ENCODE measurements around the gene PHIP.

The PHIP gene

GRCh38 chr6:79066330-79066729 lies 11.7 kb downstream of the PHIP start:
- TF ChIP-seq, protein P1, sequence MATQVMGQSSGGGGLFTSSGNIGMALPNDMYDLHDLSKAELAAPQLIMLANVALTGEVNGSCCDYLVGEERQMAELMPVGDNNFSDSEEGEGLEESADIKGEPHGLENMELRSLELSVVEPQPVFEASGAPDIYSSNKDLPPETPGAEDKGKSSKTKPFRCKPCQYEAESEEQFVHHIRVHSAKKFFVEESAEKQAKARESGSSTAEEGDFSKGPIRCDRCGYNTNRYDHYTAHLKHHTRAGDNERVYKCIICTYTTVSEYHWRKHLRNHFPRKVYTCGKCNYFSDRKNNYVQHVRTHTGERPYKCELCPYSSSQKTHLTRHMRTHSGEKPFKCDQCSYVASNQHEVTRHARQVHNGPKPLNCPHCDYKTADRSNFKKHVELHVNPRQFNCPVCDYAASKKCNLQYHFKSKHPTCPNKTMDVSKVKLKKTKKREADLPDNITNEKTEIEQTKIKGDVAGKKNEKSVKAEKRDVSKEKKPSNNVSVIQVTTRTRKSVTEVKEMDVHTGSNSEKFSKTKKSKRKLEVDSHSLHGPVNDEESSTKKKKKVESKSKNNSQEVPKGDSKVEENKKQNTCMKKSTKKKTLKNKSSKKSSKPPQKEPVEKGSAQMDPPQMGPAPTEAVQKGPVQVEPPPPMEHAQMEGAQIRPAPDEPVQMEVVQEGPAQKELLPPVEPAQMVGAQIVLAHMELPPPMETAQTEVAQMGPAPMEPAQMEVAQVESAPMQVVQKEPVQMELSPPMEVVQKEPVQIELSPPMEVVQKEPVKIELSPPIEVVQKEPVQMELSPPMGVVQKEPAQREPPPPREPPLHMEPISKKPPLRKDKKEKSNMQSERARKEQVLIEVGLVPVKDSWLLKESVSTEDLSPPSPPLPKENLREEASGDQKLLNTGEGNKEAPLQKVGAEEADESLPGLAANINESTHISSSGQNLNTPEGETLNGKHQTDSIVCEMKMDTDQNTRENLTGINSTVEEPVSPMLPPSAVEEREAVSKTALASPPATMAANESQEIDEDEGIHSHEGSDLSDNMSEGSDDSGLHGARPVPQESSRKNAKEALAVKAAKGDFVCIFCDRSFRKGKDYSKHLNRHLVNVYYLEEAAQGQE (IDR thresholded peaks at IDR 0.05; ENCODE audit: insufficient read depth in 1 of 2, low read depth in 2 of 2, low read length in 2 of 2): no peak
- TF ChIP-seq SIN3A (IDR thresholded peaks at IDR 0.05; ENCODE audit: borderline replicate concordance, insufficient read depth, low read length) (no peak), POLR2AphosphoS5 (IDR thresholded peaks at IDR 0.05; ENCODE audit: low read depth, low read length) (no peak), TAF1 (IDR thresholded peaks at IDR 0.05; ENCODE audit: borderline replicate concordance, insufficient read depth, low read length) (no peak), FOXP2 (optimal IDR thresholded peaks at IDR 0.05; ENCODE audit: borderline replicate concordance, extremely low read depth, extremely low read length, insufficient read depth) (no peak)

DNA sequence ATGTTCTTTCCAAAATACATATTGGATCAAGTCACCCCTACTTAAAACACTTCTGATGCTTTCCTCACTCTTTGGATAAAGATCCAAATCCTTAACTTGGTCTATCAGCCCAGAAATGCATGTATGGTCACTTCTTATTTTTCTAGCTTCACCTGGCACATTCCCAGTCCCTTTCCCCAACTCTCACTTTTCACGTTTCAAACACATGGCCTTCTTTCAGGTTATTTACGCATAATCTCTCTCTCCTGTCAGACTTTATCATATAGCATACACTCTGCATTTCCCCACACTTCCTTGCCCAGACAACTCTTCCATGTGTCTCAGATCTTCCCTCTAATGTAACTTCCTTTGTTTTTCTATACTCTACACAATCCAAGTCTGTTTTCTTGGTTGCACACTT lies 12.8 kb downstream of the PHIP start:
- TF ChIP-seq, protein P1 (IDR thresholded peaks at IDR 0.05; ENCODE audit: insufficient read depth in 1 of 2, low read depth in 2 of 2, low read length in 2 of 2): no peak
- TF ChIP-seq TAF1 (IDR thresholded peaks at IDR 0.05; ENCODE audit: borderline replicate concordance, insufficient read depth, low read length) (no peak), POLR2AphosphoS5 (IDR thresholded peaks at IDR 0.05; ENCODE audit: low read depth, low read length) (no peak), SIN3A (IDR thresholded peaks at IDR 0.05; ENCODE audit: borderline replicate concordance, insufficient read depth, low read length) (no peak), FOXP2 (optimal IDR thresholded peaks at IDR 0.05; ENCODE audit: borderline replicate concordance, extremely low read depth, extremely low read length, insufficient read depth) (no peak)

- TF ChIP-seq POLR2AphosphoS5 (IDR thresholded peaks at IDR 0.05; ENCODE audit: low read depth, low read length) (no peak), FOXP2 (optimal IDR thresholded peaks at IDR 0.05; ENCODE audit: borderline replicate concordance, extremely low read depth, extremely low read length, insufficient read depth) (no peak), SIN3A (IDR thresholded peaks at IDR 0.05; ENCODE audit: borderline replicate concordance, insufficient read depth, low read length) (no peak), TAF1 (IDR thresholded peaks at IDR 0.05; ENCODE audit: borderline replicate concordance, insufficient read depth, low read length) (no peak)
- TF ChIP-seq, protein P1 (IDR thresholded peaks at IDR 0.05; ENCODE audit: insufficient read depth in 1 of 2, low read depth in 2 of 2, low read length in 2 of 2): no peak
These were observed 13.4 kb downstream of the PHIP start for GRCh38 chr6:79064635-79065034.

DNA sequence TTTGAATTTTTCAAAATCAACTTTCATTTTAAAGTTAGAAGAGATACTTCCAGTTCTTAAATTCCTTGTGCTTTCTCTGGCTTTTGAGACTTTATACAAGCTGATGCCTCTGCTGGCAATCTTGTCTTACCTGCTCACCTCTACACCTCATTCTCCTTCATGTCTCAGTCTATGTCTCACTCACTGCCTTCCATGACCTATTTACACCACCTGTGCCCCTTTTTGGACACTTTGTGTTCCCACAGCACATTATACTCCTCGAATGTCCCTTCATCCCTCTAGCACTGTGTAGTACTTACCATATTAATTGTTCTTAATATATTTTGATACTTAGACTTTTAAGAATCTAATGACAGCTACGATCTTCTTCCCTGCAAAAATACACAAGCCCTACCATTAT lies 15.3 kb downstream of the PHIP start:
- no peak for TF ChIP-seq FOXP2 (optimal IDR thresholded peaks at IDR 0.05; ENCODE audit: borderline replicate concordance, extremely low read depth, extremely low read length, insufficient read depth)
- TF ChIP-seq POLR2AphosphoS5 (IDR thresholded peaks at IDR 0.05; ENCODE audit: low read depth, low read length): no peak
- TF ChIP-seq, protein P1 (IDR thresholded peaks at IDR 0.05; ENCODE audit: insufficient read depth in 1 of 2, low read depth in 2 of 2, low read length in 2 of 2): no peak
- no peak for TF ChIP-seq TAF1 (IDR thresholded peaks at IDR 0.05; ENCODE audit: borderline replicate concordance, insufficient read depth, low read length)
- TF ChIP-seq SIN3A (IDR thresholded peaks at IDR 0.05; ENCODE audit: borderline replicate concordance, insufficient read depth, low read length): no peak

DNA sequence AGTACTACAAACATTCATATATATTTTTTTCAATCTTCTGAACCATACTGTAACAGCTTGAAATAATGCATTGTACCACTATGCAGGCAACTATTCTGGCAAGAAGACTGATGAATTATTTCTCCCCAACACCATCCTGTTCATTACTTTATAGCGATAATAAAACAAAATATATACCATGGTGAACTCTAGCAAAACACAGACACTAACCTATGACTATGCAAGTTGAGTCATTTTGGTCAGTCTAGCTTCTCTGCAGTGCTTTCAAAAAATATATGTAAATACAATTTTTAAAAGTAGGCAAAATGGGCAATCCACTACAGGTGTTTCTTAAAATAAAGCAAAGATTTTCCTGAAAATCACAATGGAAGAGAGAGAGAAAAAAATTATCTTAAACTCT lies 20.3 kb downstream of the PHIP start:
- TF ChIP-seq SIN3A (IDR thresholded peaks at IDR 0.05; ENCODE audit: borderline replicate concordance, insufficient read depth, low read length) (no peak), TAF1 (IDR thresholded peaks at IDR 0.05; ENCODE audit: borderline replicate concordance, insufficient read depth, low read length) (no peak), POLR2AphosphoS5 (IDR thresholded peaks at IDR 0.05; ENCODE audit: low read depth, low read length) (no peak), FOXP2 (optimal IDR thresholded peaks at IDR 0.05; ENCODE audit: borderline replicate concordance, extremely low read depth, extremely low read length, insufficient read depth) (no peak)
- TF ChIP-seq, protein P1 (IDR thresholded peaks at IDR 0.05; ENCODE audit: insufficient read depth in 1 of 2, low read depth in 2 of 2, low read length in 2 of 2): no peak

All from PFSK-1 (cell line).